GM23338 (cell line): ENCODE measurements around the gene CD82.

ENCODE experiments used
- CREB1 ChIP-seq: fragments of 250-450 bp; sonication (Bioruptor Pico); IDR thresholded peaks from 2 replicates; pipeline ENCODE4 v1.5.0; 2020; ENCODE audit warnings: low read depth, mild to moderate bottlenecking, moderate library complexity
- EZH2 ChIP-seq: fragments of 200-600 bp; sonication (generic); IDR thresholded peaks from one replicate; pipeline ENCODE4 v1.8.0; 2017; ENCODE audit warnings: antibody characterized with exemption, mild to moderate bottlenecking, low read depth; ENCODE audit not compliant: unreplicated experiment
- EZH2phosphoT487 ChIP-seq: fragments of 200-600 bp; sonication (generic); IDR thresholded peaks from one replicate; pipeline ENCODE4 v1.8.1; 2018; ENCODE audit warnings: antibody characterized with exemption; ENCODE audit not compliant: unreplicated experiment
- JUNB ChIP-seq: IDR thresholded peaks from one replicate; pipeline ENCODE4 v1.6.1; 2016; ENCODE audit warnings: antibody characterized with exemption; ENCODE audit not compliant: unreplicated experiment
- POLR2AphosphoS5 ChIP-seq: IDR thresholded peaks from 2 replicates; pipeline ENCODE4 v1.6.1; 2016; ENCODE audit warnings: antibody characterized with exemption, low read depth
- REST ChIP-seq: IDR thresholded peaks from one replicate; pipeline ENCODE4 v1.6.1; 2018; ENCODE audit warnings: antibody characterized with exemption; ENCODE audit not compliant: unreplicated experiment
- STAT1 ChIP-seq: IDR thresholded peaks from one replicate; pipeline ENCODE4 v1.6.1; 2016; ENCODE audit warnings: antibody characterized with exemption; ENCODE audit not compliant: unreplicated experiment
- ZNF114 ChIP-seq: fragments of 250-450 bp; sonication (Bioruptor Pico); IDR thresholded peaks from 2 replicates; pipeline ENCODE4 v1.5.0; 2020; ENCODE audit warnings: mild to moderate bottlenecking, moderate library complexity
- ZNF331 ChIP-seq: fragments of 250-450 bp; sonication (Bioruptor Pico); IDR thresholded peaks from 2 replicates; pipeline ENCODE4 v1.5.0; 2020; ENCODE audit warnings: low read depth, mild to moderate bottlenecking, moderate library complexity
- TF ChIP-seq, protein P1 (sequence below), 2 experiments: fragments of 200-600 bp in 1 of 2; sonication (generic) in 1 of 2; conservative IDR thresholded peaks; 2 replicates each; pipeline versions ENCODE4 v1.5.1 to v1.6.1; 2016 to 2017; ENCODE audit warnings: antibody characterized with exemption in 2 of 2, low read depth in 2 of 2, mild to moderate bottlenecking in 2 of 2, moderate library complexity in 1 of 2
- TF ChIP-seq, protein P2 (sequence below): IDR thresholded peaks from 2 replicates; pipeline ENCODE4 v1.6.1; 2016; ENCODE audit warnings: antibody characterized with exemption

GRCh38 chr11:44561275-44561805, 4.1 kb upstream of the CD82 start:
- TF ChIP-seq, protein P1, sequence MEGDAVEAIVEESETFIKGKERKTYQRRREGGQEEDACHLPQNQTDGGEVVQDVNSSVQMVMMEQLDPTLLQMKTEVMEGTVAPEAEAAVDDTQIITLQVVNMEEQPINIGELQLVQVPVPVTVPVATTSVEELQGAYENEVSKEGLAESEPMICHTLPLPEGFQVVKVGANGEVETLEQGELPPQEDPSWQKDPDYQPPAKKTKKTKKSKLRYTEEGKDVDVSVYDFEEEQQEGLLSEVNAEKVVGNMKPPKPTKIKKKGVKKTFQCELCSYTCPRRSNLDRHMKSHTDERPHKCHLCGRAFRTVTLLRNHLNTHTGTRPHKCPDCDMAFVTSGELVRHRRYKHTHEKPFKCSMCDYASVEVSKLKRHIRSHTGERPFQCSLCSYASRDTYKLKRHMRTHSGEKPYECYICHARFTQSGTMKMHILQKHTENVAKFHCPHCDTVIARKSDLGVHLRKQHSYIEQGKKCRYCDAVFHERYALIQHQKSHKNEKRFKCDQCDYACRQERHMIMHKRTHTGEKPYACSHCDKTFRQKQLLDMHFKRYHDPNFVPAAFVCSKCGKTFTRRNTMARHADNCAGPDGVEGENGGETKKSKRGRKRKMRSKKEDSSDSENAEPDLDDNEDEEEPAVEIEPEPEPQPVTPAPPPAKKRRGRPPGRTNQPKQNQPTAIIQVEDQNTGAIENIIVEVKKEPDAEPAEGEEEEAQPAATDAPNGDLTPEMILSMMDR (conservative IDR thresholded peaks at IDR 0.05; ENCODE audit: low read depth in 2 of 2) = no peak
- TF ChIP-seq POLR2AphosphoS5 = no peak
- TF ChIP-seq EZH2 = no peak
- TF ChIP-seq REST = no peak
- no peak for TF ChIP-seq EZH2phosphoT487
- TF ChIP-seq, protein P2, sequence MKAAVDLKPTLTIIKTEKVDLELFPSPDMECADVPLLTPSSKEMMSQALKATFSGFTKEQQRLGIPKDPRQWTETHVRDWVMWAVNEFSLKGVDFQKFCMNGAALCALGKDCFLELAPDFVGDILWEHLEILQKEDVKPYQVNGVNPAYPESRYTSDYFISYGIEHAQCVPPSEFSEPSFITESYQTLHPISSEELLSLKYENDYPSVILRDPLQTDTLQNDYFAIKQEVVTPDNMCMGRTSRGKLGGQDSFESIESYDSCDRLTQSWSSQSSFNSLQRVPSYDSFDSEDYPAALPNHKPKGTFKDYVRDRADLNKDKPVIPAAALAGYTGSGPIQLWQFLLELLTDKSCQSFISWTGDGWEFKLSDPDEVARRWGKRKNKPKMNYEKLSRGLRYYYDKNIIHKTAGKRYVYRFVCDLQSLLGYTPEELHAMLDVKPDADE = no peak
- TF ChIP-seq ZNF114 (CRISPR knock-in tag) = no peak
- TF ChIP-seq CREB1 (CRISPR knock-in tag) = no peak
- TF ChIP-seq JUNB = no peak
- no peak for TF ChIP-seq ZNF331 (CRISPR knock-in tag)
- no peak for TF ChIP-seq STAT1
